Urinary bladder (tissue), 2 donors: ENCODE results near the gene OR9K2. TPM values are rescaled to one million over a fixed set of nuclear protein-coding genes. Genes with fewer than 3 reads are reported as not detected.

Source experiments
- polyA plus RNA-seq: library from polyadenylated mRNA; stranded (reverse); fragments of 200-250 nt; gene quantifications from one replicate; pipeline ENCODE4 v1.2.3, GENCODE V29; 2013
- total RNA-seq: library from RNA; depleted of rRNA; stranded (reverse); fragments of >200 nt; gene quantifications from one replicate; pipeline ENCODE4 v1.2.3, GENCODE V29; 2014
- donor health status: healthy.

The OR9K2 gene
- total and polyA plus RNA-seq, 2 donors: not detected

Other genes with a start within 250 kb of the OR9K2 start
- 1.6 TPM for gene TESPA1, start 141.6 kb upstream of the OR9K2 start, total RNA-seq
- 1.1 TPM for gene TESPA1, start 141.6 kb upstream of the OR9K2 start, polyA plus RNA-seq
- gene NEUROD4, start 106.4 kb upstream of the OR9K2 start, total RNA-seq: 0.11 TPM
- gene NEUROD4, start 106.4 kb upstream of the OR9K2 start, polyA plus RNA-seq: not detected
- not detected for gene OR10A7, start 94.6 kb downstream of the OR9K2 start, total RNA-seq
- not detected for gene OR10A7, start 94.6 kb downstream of the OR9K2 start, polyA plus RNA-seq
- gene OR6C74, start 118.2 kb downstream of the OR9K2 start, total RNA-seq: not detected
- not detected for gene OR6C74, start 118.2 kb downstream of the OR9K2 start, polyA plus RNA-seq
- not detected for gene OR6C6, start 170.2 kb downstream of the OR9K2 start, total RNA-seq
- gene OR6C6, start 170.2 kb downstream of the OR9K2 start, polyA plus RNA-seq: not detected
- not detected for gene OR6C1, start 187.9 kb downstream of the OR9K2 start, total RNA-seq
- gene OR6C1, start 187.9 kb downstream of the OR9K2 start, polyA plus RNA-seq: not detected
- gene OR6C3, start 204.3 kb downstream of the OR9K2 start, total RNA-seq: not detected
- not detected for gene OR6C3, start 204.3 kb downstream of the OR9K2 start, polyA plus RNA-seq
- not detected for gene OR6C75, start 236.6 kb downstream of the OR9K2 start, total RNA-seq
- gene OR6C75, start 236.6 kb downstream of the OR9K2 start, polyA plus RNA-seq: not detected